Skeletal muscle tissue (tissue), 4 donors: ENCODE data around the gene ANKMY1. TPM values are rescaled to one million over a fixed set of nuclear protein-coding genes. Genes with fewer than 3 reads are reported as not detected.

ENCODE experiments used
- H3K27ac ChIP-seq: one replicate; pipeline ENCODE4 v1.7.0; 2013; ENCODE audit warnings: mild to moderate bottlenecking, low read depth, low read length, inconsistent platforms
- H3K27me3 ChIP-seq, 3 donors: one replicate each; pipeline ENCODE4 v1.7.0; 2013; ENCODE audit warnings: low read length in 3 of 3; ENCODE audit not compliant: control insufficient read depth in 3 of 3, insufficient read depth in 3 of 3
- H3K36me3 ChIP-seq, 3 donors: one replicate each; pipeline ENCODE4 v1.7.0; 2013; ENCODE audit warnings: low read length in 3 of 3; ENCODE audit not compliant: control insufficient read depth in 3 of 3, insufficient read depth in 3 of 3
- H3K4me1 ChIP-seq, 3 donors: one replicate each; pipeline ENCODE4 v1.7.0; 2013; ENCODE audit warnings: low read length in 3 of 3, mild to moderate bottlenecking in 3 of 3; ENCODE audit not compliant: control insufficient read depth in 3 of 3, insufficient read depth in 3 of 3
- H3K4me3 ChIP-seq, 3 donors: one replicate each; pipeline ENCODE4 v1.7.0; 2013; ENCODE audit warnings: low read length in 3 of 3
- H3K9ac ChIP-seq, 3 donors: one replicate each; pipeline ENCODE4 v1.7.0; 2013; ENCODE audit warnings: low read length in 3 of 3, mild to moderate bottlenecking in 3 of 3, moderate library complexity in 2 of 3, low read depth in 1 of 3
- H3K9me3 ChIP-seq, 3 donors: one replicate each; pipeline ENCODE4 v1.7.0; 2013; ENCODE audit warnings: low read length in 3 of 3; ENCODE audit not compliant: control insufficient read depth in 3 of 3
- total RNA-seq: library from RNA; depleted of rRNA; stranded (reverse); fragments of >200 nt; gene quantifications from one replicate; pipeline ENCODE4 v1.2.3, GENCODE V29; 2014
- donor health status: Osteomylitis.

Gene ANKMY1
- total RNA-seq, 1 donor from 2014 or later, result 5.2 TPM

GRCh38 chr2:240595381-240596079, 37.7 kb upstream of the ANKMY1 start:
- Histone ChIP-seq H3K4me1 (peaks cover 7 to 16% (median 9%) of the 10 kb centered on the region in 3 donors), H3K9me3 (no peaks in the 10 kb centered on the region), H3K36me3 (peaks cover 31 to 37% (median 35%) of the 10 kb centered on the region in 3 donors), H3K9ac (peak overlapping the region in 1 of 3 donors; percentile 27), H3K4me3 (no peak overlapping the region), H3K27me3 (no peaks in the 10 kb centered on the region), H3K27ac (no peak overlapping the region)

GRCh38 chr2:240594511-240595380, 37.0 kb upstream of the ANKMY1 start:
- Histone ChIP-seq H3K9ac (peak overlapping the region in 2 of 3 donors; percentile 3 to 27), H3K36me3 (peaks cover 37 to 41% (median 39%) of the 10 kb centered on the region in 3 donors), H3K4me1 (peaks cover 7 to 19% (median 10%) of the 10 kb centered on the region in 3 donors), H3K27me3 (no peaks in the 10 kb centered on the region), H3K9me3 (no peaks in the 10 kb centered on the region), H3K27ac (no peak overlapping the region), H3K4me3 (no peak overlapping the region)

- Histone ChIP-seq H3K4me3 (no peak overlapping the region), H3K4me1 (peaks cover 7 to 19% (median 10%) of the 10 kb centered on the region in 3 donors), H3K36me3 (peaks cover 36 to 42% (median 38%) of the 10 kb centered on the region in 3 donors), H3K9me3 (no peaks in the 10 kb centered on the region), H3K27ac (no peak overlapping the region), H3K9ac (peak overlapping the region in 1 of 3 donors; percentile 3), H3K27me3 (no peaks in the 10 kb centered on the region)
Observed at GRCh38 chr2:240593703-240594451, 36.1 kb upstream of the ANKMY1 start.

- H3K4me1 ChIP-seq, result peaks cover 12 to 25% (median 12%) of the 10 kb centered on the region in 3 donors
- H3K9me3 ChIP-seq, result no peaks in the 10 kb centered on the region
- H3K4me3 ChIP-seq, result no peak overlapping the region
- H3K36me3 ChIP-seq, result peaks cover 31 to 40% (median 33%) of the 10 kb centered on the region in 3 donors
- H3K27ac ChIP-seq, result no peak overlapping the region
- no peak overlapping the region for H3K9ac ChIP-seq
- no peaks in the 10 kb centered on the region for H3K27me3 ChIP-seq
Observed at GRCh38 chr2:240593026-240593702, 35.4 kb upstream of the ANKMY1 start.

- no peaks in the 10 kb centered on the region for H3K27me3 ChIP-seq
- H3K27ac ChIP-seq, result no peak overlapping the region
- H3K9me3 ChIP-seq, result no peaks in the 10 kb centered on the region
- H3K4me3 ChIP-seq, result no peak overlapping the region
- H3K36me3 ChIP-seq, result peaks cover 25 to 35% (median 26%) of the 10 kb centered on the region in 3 donors
- peaks cover 23 to 37% (median 24%) of the 10 kb centered on the region in 3 donors for H3K4me1 ChIP-seq
- no peak overlapping the region for H3K9ac ChIP-seq
Observed at GRCh38 chr2:240591784-240592183, 34.0 kb upstream of the ANKMY1 start.

- Histone ChIP-seq H3K36me3 (peaks cover 25 to 35% (median 26%) of the 10 kb centered on the region in 3 donors), H3K9me3 (no peaks in the 10 kb centered on the region), H3K27ac (no peak overlapping the region), H3K4me3 (no peak overlapping the region), H3K9ac (no peak overlapping the region), H3K4me1 (peaks cover 20 to 31% (median 21%) of the 10 kb centered on the region in 3 donors), H3K27me3 (no peaks in the 10 kb centered on the region)
Observed at GRCh38 chr2:240591226-240591625, 33.4 kb upstream of the ANKMY1 start.

- no peak overlapping the region for H3K4me3 ChIP-seq
- H3K4me1 ChIP-seq, result peaks cover 17 to 31% (median 17%) of the 10 kb centered on the region in 3 donors
- H3K27ac ChIP-seq, result no peak overlapping the region
- H3K9me3 ChIP-seq, result no peaks in the 10 kb centered on the region
- H3K27me3 ChIP-seq, result no peaks in the 10 kb centered on the region
- peaks cover 25 to 38% (median 26%) of the 10 kb centered on the region in 3 donors for H3K36me3 ChIP-seq
- no peak overlapping the region for H3K9ac ChIP-seq
Observed at GRCh38 chr2:240590681-240591111, 32.9 kb upstream of the ANKMY1 start.

- Histone ChIP-seq H3K9ac (no peak overlapping the region), H3K4me3 (no peak overlapping the region), H3K9me3 (no peaks in the 10 kb centered on the region), H3K27ac (no peak overlapping the region), H3K4me1 (peaks cover 22 to 34% (median 24%) of the 10 kb centered on the region in 3 donors), H3K27me3 (no peaks in the 10 kb centered on the region), H3K36me3 (peaks cover 25 to 36% (median 26%) of the 10 kb centered on the region in 3 donors)
Observed at GRCh38 chr2:240589850-240590525, 32.2 kb upstream of the ANKMY1 start.

- Histone ChIP-seq H3K9ac (no peak overlapping the region), H3K4me3 (no peak overlapping the region), H3K36me3 (peaks cover 25 to 36% (median 26%) of the 10 kb centered on the region in 3 donors), H3K27me3 (no peaks in the 10 kb centered on the region), H3K4me1 (peaks cover 28 to 40% (median 30%) of the 10 kb centered on the region in 3 donors), H3K27ac (no peak overlapping the region), H3K9me3 (no peaks in the 10 kb centered on the region)
Observed at GRCh38 chr2:240589375-240589774, 31.6 kb upstream of the ANKMY1 start.
